Neural cell (in vitro differentiated cells): Measurements from ENCODE around the gene CCDC86. TPM values are rescaled to one million over a fixed set of nuclear protein-coding genes. Genes with fewer than 3 reads are reported as not detected.

Experiments
- H2AFZ ChIP-seq: fragments of 200-600, 300-800 bp; sonication (generic), shearing (Covaris generic); 2 replicates; pipeline ENCODE4 v1.6.0; 2014; ENCODE audit warnings: low read depth, mild to moderate bottlenecking, antibody characterized with exemption, low read length, moderate library complexity
- H3F3A ChIP-seq: fragments of 200-600 bp; shearing (Covaris generic); 2 replicates; pipeline ENCODE4 v1.6.1; 2016; ENCODE audit warnings: mild to moderate bottlenecking, moderate library complexity, mixed read lengths, antibody characterized with exemption, low read length; ENCODE audit not compliant: insufficient read depth, poor library complexity, severe bottlenecking
- H3K27ac ChIP-seq: fragments of 200-600, 300-800 bp; sonication (generic), shearing (Covaris generic); 2 replicates; pipeline ENCODE4 v1.5.1; 2014; ENCODE audit warnings: mild to moderate bottlenecking, low read length, moderate library complexity
- H3K27me3 ChIP-seq: fragments of 300-800, 200-600 bp; sonication (generic), shearing (Covaris generic); 2 replicates; pipeline ENCODE4 v1.6.0; 2014; ENCODE audit warnings: mild to moderate bottlenecking, low read depth, low read length, moderate library complexity; ENCODE audit not compliant: insufficient read depth
- H3K36me3 ChIP-seq: fragments of 300-800, 200-600 bp; sonication (generic), shearing (Covaris generic); 2 replicates; pipeline ENCODE4 v1.5.1; 2014; ENCODE audit warnings: mild to moderate bottlenecking, antibody characterized with exemption, low read length, moderate library complexity; ENCODE audit not compliant: insufficient read depth
- H3K4me2 ChIP-seq: fragments of 300-800, 200-600 bp; sonication (generic), shearing (Covaris generic); 2 replicates; pipeline ENCODE4 v1.6.0; 2014; ENCODE audit warnings: mild to moderate bottlenecking, low read length
- H3K4me3 ChIP-seq: fragments of 300-800, 200-600 bp; sonication (generic), shearing (Covaris generic); 2 replicates; pipeline ENCODE4 v1.5.1; 2014; ENCODE audit warnings: mild to moderate bottlenecking, low read length, moderate library complexity
- H3K79me2 ChIP-seq: fragments of 200-600 bp; shearing (Covaris generic); replicated peaks from 2 replicates; pipeline ENCODE4 v1.6.0; 2014; ENCODE audit warnings: mild to moderate bottlenecking, low read length, moderate library complexity; ENCODE audit not compliant: insufficient read depth
- H3K9ac ChIP-seq: fragments of 300-800, 200-600 bp; sonication (generic), shearing (Covaris generic); 2 replicates; pipeline ENCODE4 v1.6.1; 2016; ENCODE audit warnings: mild to moderate bottlenecking, low read length, mixed read lengths
- H3K9me2 ChIP-seq: fragments of 200-600 bp; shearing (Covaris generic); 2 replicates; pipeline ENCODE4 v1.6.1; 2016; ENCODE audit warnings: mild to moderate bottlenecking, low read length, mixed read lengths; ENCODE audit not compliant: insufficient read depth
- H3K9me3 ChIP-seq: fragments of 200-600, 300-800 bp; sonication (generic), shearing (Covaris generic); 2 replicates; pipeline ENCODE4 v1.6.1; 2016; ENCODE audit warnings: mild to moderate bottlenecking, mixed run types, low read length, moderate library complexity, mixed read lengths
- H4K20me1 ChIP-seq: fragments of 200-600 bp; shearing (Covaris generic); 2 replicates; pipeline ENCODE4 v1.6.1; 2016; ENCODE audit warnings: mild to moderate bottlenecking, mixed run types; ENCODE audit not compliant: insufficient read depth
- EP300 ChIP-seq: fragments of 450-650 bp; conservative IDR thresholded peaks from 2 replicates; pipeline ENCODE4 v1.6.1; 2014; ENCODE audit warnings: antibody characterized with exemption, mild to moderate bottlenecking, moderate library complexity; ENCODE audit not compliant: poor library complexity, severe bottlenecking
- EZH2 ChIP-seq: fragments of 200-600, 300-800 bp; shearing (Covaris generic), sonication (generic); IDR thresholded peaks from 2 replicates; pipeline ENCODE4 v1.6.1; 2014; ENCODE audit warnings: antibody characterized with exemption, low read length, borderline replicate concordance, mild to moderate bottlenecking; ENCODE audit not compliant: insufficient read depth, poor library complexity, severe bottlenecking
- MXI1 ChIP-seq: fragments of 450-650 bp; conservative IDR thresholded peaks from 2 replicates; pipeline ENCODE4 v1.6.1; 2014; ENCODE audit warnings: antibody characterized with exemption, mild to moderate bottlenecking; ENCODE audit not compliant: poor library complexity, severe bottlenecking
- POLR2AphosphoS5 ChIP-seq: IDR thresholded peaks from 2 replicates; pipeline ENCODE4 v1.6.1; 2012
- RAD21 ChIP-seq: fragments of 450-650 bp; conservative IDR thresholded peaks from 2 replicates; pipeline ENCODE4 v1.6.1; 2014; ENCODE audit warnings: antibody characterized with exemption, mild to moderate bottlenecking, moderate library complexity
- SMC3 ChIP-seq: fragments of 450-650 bp; conservative IDR thresholded peaks from 2 replicates; pipeline ENCODE4 v1.6.1; 2014; ENCODE audit warnings: antibody characterized with exemption, mild to moderate bottlenecking, moderate library complexity; ENCODE audit not compliant: poor library complexity
- TAF1 ChIP-seq: IDR thresholded peaks from 2 replicates; pipeline ENCODE4 v1.6.1; 2012; ENCODE audit warnings: low read depth
- polyA plus RNA-seq: library from polyadenylated mRNA; depleted of rRNA; stranded (reverse); fragments of >200 nt; gene quantifications from 2 replicates; pipeline ENCODE4 v1.2.3, GENCODE V29; 2014
- TF ChIP-seq, protein P1 (sequence below): IDR thresholded peaks from 2 replicates; pipeline ENCODE4 v1.6.1; 2012; ENCODE audit warnings: borderline replicate concordance
- TF ChIP-seq, protein P2 (sequence below): fragments of 450-650 bp; IDR thresholded peaks from 2 replicates; pipeline ENCODE4 v1.5.1; 2014; ENCODE audit warnings: antibody characterized with exemption, mild to moderate bottlenecking, moderate library complexity; ENCODE audit not compliant: poor library complexity, severe bottlenecking

Gene CCDC86
- polyA plus RNA-seq, 1 donor from 2014 or later: 0.16 TPM

DNA sequence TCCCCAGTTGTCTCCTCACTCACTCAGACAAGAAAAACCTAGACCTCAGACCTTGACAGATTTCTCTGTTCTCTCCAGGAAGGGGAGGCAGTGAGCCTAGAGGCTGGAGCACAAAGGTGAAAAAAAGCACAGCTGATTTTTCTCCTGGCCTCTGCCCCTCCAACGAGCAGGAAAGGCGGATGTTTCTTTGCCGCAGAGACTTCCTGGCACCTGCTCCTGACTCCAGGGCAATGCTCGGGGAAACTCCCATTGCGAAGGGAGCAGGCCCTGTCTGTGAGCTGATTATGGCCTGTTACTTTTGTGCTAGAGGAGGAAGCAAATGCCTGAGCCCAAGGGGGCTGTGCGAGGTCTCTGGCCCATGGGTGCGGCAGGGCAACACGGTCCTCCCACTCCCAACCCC is 31.3 kb upstream of the CCDC86 start:
- Histone ChIP-seq H3F3A (no peaks in the 10 kb centered on the region), H3K9me2 (no peaks in the 10 kb centered on the region), H3K27me3 (no peaks in the 10 kb centered on the region), H3K9ac (no peak overlapping the region), H2AFZ (no peak overlapping the region), H3K36me3 (no peaks in the 10 kb centered on the region), H4K20me1 (no peaks in the 10 kb centered on the region), H3K79me2 (no peaks in the 10 kb centered on the region), H3K9me3 (no peaks in the 10 kb centered on the region), H3K4me2 (no peak overlapping the region), H3K27ac (no peak overlapping the region), H3K4me3 (no peak overlapping the region)
- TF ChIP-seq SMC3 (no peak), POLR2AphosphoS5 (no peak), EZH2 (no peak), RAD21 (no peak), EP300 (no peak), MXI1 (no peak), TAF1 (no peak)
- TF ChIP-seq, protein P1, sequence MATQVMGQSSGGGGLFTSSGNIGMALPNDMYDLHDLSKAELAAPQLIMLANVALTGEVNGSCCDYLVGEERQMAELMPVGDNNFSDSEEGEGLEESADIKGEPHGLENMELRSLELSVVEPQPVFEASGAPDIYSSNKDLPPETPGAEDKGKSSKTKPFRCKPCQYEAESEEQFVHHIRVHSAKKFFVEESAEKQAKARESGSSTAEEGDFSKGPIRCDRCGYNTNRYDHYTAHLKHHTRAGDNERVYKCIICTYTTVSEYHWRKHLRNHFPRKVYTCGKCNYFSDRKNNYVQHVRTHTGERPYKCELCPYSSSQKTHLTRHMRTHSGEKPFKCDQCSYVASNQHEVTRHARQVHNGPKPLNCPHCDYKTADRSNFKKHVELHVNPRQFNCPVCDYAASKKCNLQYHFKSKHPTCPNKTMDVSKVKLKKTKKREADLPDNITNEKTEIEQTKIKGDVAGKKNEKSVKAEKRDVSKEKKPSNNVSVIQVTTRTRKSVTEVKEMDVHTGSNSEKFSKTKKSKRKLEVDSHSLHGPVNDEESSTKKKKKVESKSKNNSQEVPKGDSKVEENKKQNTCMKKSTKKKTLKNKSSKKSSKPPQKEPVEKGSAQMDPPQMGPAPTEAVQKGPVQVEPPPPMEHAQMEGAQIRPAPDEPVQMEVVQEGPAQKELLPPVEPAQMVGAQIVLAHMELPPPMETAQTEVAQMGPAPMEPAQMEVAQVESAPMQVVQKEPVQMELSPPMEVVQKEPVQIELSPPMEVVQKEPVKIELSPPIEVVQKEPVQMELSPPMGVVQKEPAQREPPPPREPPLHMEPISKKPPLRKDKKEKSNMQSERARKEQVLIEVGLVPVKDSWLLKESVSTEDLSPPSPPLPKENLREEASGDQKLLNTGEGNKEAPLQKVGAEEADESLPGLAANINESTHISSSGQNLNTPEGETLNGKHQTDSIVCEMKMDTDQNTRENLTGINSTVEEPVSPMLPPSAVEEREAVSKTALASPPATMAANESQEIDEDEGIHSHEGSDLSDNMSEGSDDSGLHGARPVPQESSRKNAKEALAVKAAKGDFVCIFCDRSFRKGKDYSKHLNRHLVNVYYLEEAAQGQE: no peak
- TF ChIP-seq, protein P2, sequence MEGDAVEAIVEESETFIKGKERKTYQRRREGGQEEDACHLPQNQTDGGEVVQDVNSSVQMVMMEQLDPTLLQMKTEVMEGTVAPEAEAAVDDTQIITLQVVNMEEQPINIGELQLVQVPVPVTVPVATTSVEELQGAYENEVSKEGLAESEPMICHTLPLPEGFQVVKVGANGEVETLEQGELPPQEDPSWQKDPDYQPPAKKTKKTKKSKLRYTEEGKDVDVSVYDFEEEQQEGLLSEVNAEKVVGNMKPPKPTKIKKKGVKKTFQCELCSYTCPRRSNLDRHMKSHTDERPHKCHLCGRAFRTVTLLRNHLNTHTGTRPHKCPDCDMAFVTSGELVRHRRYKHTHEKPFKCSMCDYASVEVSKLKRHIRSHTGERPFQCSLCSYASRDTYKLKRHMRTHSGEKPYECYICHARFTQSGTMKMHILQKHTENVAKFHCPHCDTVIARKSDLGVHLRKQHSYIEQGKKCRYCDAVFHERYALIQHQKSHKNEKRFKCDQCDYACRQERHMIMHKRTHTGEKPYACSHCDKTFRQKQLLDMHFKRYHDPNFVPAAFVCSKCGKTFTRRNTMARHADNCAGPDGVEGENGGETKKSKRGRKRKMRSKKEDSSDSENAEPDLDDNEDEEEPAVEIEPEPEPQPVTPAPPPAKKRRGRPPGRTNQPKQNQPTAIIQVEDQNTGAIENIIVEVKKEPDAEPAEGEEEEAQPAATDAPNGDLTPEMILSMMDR: no peak

DNA sequence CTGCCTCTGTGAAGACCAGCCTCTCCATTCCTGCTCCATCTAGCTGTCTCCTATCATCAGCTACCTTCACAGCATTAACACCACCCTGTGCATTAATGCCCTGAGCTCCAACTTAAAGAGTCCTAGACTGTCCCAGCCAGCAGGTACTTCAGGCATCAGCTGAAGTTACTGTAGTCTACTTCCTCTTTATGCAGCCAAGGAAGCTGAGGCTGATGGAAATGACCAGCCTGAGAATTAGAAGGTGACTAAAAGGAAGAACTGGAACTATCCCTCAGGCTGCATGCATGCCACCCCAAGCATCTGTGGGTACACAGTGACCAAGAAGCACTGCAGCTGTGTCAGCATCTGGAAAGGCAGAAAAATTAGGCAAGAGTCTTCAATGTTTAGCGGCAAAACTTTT is 28.6 kb upstream of the CCDC86 start:
- Histone ChIP-seq H3K4me2 (no peak overlapping the region), H4K20me1 (no peaks in the 10 kb centered on the region), H3K27me3 (no peaks in the 10 kb centered on the region)

DNA sequence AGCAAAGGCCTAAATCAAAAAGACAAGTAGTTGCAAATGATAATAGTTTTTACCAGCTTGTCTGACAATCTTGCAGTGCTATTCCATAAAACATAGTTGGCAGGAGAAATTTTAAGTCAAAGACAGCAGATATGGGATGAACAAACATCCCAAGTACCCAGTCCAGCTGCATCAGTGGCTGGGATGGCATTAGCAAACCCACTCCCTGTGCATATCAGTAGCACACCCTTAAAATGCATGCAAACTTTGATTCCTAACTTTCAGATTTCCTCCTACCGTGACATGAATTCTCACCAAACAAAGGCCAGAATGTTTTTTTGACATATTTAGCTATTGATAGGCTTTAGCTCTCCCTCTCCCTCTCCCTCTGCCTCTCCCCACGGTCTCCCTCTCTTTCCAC is 27.8 kb upstream of the CCDC86 start:
- H3K9me3 ChIP-seq: peaks cover 7% of the 10 kb centered on the region
- H3F3A ChIP-seq: no peaks in the 10 kb centered on the region
- H2AFZ ChIP-seq: no peak overlapping the region

More for the DNA sequence above, 28.6 kb upstream of the CCDC86 start:
- no peak overlapping the region for H3K4me3 ChIP-seq
- TF ChIP-seq EZH2: no peak
- H3F3A ChIP-seq: no peaks in the 10 kb centered on the region
- H3K79me2 ChIP-seq: no peaks in the 10 kb centered on the region
- H3K9me3 ChIP-seq: peaks cover 7% of the 10 kb centered on the region
- no peak overlapping the region for H2AFZ ChIP-seq
- no peaks in the 10 kb centered on the region for H3K36me3 ChIP-seq
- H3K9ac ChIP-seq: no peak overlapping the region
- no peaks in the 10 kb centered on the region for H3K9me2 ChIP-seq
- H3K27ac ChIP-seq: no peak overlapping the region

More for the DNA sequence above, 27.8 kb upstream of the CCDC86 start:
- TF ChIP-seq SMC3 (no peak), MXI1 (no peak), POLR2AphosphoS5 (no peak), RAD21 (no peak), EZH2 (no peak), EP300 (no peak), TAF1 (no peak)
- TF ChIP-seq, protein P2: no peak
- TF ChIP-seq, protein P1: no peak
- Histone ChIP-seq H3K9me2 (no peaks in the 10 kb centered on the region), H3K4me2 (no peak overlapping the region), H3K79me2 (no peaks in the 10 kb centered on the region), H3K36me3 (no peaks in the 10 kb centered on the region), H4K20me1 (no peaks in the 10 kb centered on the region), H3K4me3 (no peak overlapping the region), H3K27me3 (no peaks in the 10 kb centered on the region), H3K27ac (no peak overlapping the region), H3K9ac (no peak overlapping the region)
